Ishikawa (cell line): Measurements from ENCODE around the gene WDR81.

ENCODE experiments used
- RAD21 ChIP-seq: IDR thresholded peaks from 2 replicates; pipeline ENCODE4 v1.6.1; 2012; ENCODE audit warnings: low read depth
- TAF1 ChIP-seq: IDR thresholded peaks from 2 replicates; pipeline ENCODE4 v1.6.1; 2012; ENCODE audit warnings: low read depth, mild to moderate bottlenecking
- TF ChIP-seq, protein P1 (sequence below): IDR thresholded peaks from 2 replicates; pipeline ENCODE4 v1.6.1; 2012; ENCODE audit warnings: low read depth, mild to moderate bottlenecking

DNA sequence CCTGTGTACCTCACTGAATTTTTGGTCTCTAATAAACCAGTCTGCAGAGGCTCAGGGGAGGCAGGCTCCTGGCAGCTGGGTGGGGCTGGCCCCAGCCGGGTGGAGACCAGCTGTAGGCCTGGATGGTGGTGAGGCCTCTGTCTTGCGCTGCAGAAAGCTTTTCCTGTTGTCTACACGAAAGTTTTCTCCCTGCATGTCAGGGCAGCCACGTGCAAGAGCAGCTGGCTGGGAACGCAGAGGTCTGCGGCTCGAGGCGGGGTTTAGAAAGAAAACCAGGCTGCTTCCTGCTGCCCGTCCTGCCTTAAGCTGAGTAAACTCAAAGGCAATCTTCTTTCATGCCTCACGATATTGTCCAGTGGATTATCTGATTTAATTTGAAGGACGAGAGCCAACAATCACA lies 39.8 kb downstream of the WDR81 start:
- TF ChIP-seq RAD21 (no peak), TAF1 (no peak)
- TF ChIP-seq, protein P1, sequence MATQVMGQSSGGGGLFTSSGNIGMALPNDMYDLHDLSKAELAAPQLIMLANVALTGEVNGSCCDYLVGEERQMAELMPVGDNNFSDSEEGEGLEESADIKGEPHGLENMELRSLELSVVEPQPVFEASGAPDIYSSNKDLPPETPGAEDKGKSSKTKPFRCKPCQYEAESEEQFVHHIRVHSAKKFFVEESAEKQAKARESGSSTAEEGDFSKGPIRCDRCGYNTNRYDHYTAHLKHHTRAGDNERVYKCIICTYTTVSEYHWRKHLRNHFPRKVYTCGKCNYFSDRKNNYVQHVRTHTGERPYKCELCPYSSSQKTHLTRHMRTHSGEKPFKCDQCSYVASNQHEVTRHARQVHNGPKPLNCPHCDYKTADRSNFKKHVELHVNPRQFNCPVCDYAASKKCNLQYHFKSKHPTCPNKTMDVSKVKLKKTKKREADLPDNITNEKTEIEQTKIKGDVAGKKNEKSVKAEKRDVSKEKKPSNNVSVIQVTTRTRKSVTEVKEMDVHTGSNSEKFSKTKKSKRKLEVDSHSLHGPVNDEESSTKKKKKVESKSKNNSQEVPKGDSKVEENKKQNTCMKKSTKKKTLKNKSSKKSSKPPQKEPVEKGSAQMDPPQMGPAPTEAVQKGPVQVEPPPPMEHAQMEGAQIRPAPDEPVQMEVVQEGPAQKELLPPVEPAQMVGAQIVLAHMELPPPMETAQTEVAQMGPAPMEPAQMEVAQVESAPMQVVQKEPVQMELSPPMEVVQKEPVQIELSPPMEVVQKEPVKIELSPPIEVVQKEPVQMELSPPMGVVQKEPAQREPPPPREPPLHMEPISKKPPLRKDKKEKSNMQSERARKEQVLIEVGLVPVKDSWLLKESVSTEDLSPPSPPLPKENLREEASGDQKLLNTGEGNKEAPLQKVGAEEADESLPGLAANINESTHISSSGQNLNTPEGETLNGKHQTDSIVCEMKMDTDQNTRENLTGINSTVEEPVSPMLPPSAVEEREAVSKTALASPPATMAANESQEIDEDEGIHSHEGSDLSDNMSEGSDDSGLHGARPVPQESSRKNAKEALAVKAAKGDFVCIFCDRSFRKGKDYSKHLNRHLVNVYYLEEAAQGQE = no peak
